Measurements from ENCODE around the gene KRT36. TPM values are rescaled to one million over a fixed set of nuclear protein-coding genes. Genes with fewer than 3 reads are reported as not detected.

The KRT36 gene
- total and polyA plus RNA-seq, 7 donors = 0.04 TPM; not detected in 6

- intact Hi-C loops (cut with DNase I) = no loop called here
Observed at GRCh38 chr17:41523225-41523593, 33.5 kb upstream of the KRT36 start.

GRCh38 chr17:41522301-41523224 is 32.9 kb upstream of the KRT36 start:
- no peak for TF ChIP-seq CTCF (IDR thresholded peaks at IDR 0.05)
- no peak overlapping the region for H3K27ac ChIP-seq
- no peaks in the 10 kb centered on the region for H3K9me3 ChIP-seq
- intact Hi-C loops (cut with DNase I) = no loop called here
- H3K36me3 ChIP-seq (ENCODE audit: insufficient read depth in 1 of 2, low read depth in 1 of 2) = no peaks in the 10 kb centered on the region
- peaks cover 0 to 29% (median 20%) of the 10 kb centered on the region in 3 donors for H3K27me3 ChIP-seq (ENCODE audit: insufficient read depth in 3 of 3, low read length in 2 of 3)
- DNase-seq (no peak), ATAC-seq (no peak)
- 82 to 86% (median 84%) methylated on average over 12 of the region's 12 CpGs for WGBS, 3 donors
- H3K4me1 ChIP-seq = no peaks in the 10 kb centered on the region
- H3K4me3 ChIP-seq = no peak overlapping the region

More at GRCh38 chr17:41523225-41523593, 33.5 kb upstream of the KRT36 start:
- TF ChIP-seq CTCF (IDR thresholded peaks at IDR 0.05) = no peak
- Histone ChIP-seq H3K4me1 (peaks cover 3% of the 10 kb centered on the region), H3K27me3 (ENCODE audit: insufficient read depth in 3 of 3, low read length in 2 of 3) (peaks cover 0 to 35% (median 24%) of the 10 kb centered on the region in 3 donors), H3K9me3 (no peaks in the 10 kb centered on the region), H3K27ac (no peak overlapping the region), H3K4me3 (no peak overlapping the region), H3K36me3 (ENCODE audit: insufficient read depth in 1 of 2, low read depth in 1 of 2) (no peaks in the 10 kb centered on the region)
- ATAC-seq (no peak), DNase-seq (no peak)
- WGBS, 3 donors = 55 to 64% (median 60%) methylated on average over 4 of the region's 4 CpGs

- peak in 1 of 4 donors; percentile 11 for ATAC-seq
Observed at GRCh38 chr17:41521574-41522261, 32.0 kb upstream of the KRT36 start.

GRCh38 chr17:41520821-41521521 is 31.3 kb upstream of the KRT36 start:
- Histone ChIP-seq H3K4me1 (no peaks in the 10 kb centered on the region), H3K4me3 (no peak overlapping the region), H3K9me3 (no peaks in the 10 kb centered on the region), H3K36me3 (ENCODE audit: insufficient read depth in 1 of 2, low read depth in 1 of 2) (no peaks in the 10 kb centered on the region), H3K27ac (no peak overlapping the region), H3K27me3 (ENCODE audit: insufficient read depth in 3 of 3, low read length in 2 of 3) (peaks cover 0 to 14% (median 13%) of the 10 kb centered on the region in 3 donors)
- 31 to 39% (median 32%) methylated on average over 10 of the region's 10 CpGs for WGBS, 3 donors
- ATAC-seq = no peak
- intact Hi-C loops (cut with DNase I) = no loop called here
- no peak for DNase-seq
- TF ChIP-seq CTCF (IDR thresholded peaks at IDR 0.05) = no peak

More at GRCh38 chr17:41521574-41522261, 32.0 kb upstream of the KRT36 start:
- Histone ChIP-seq H3K36me3 (ENCODE audit: insufficient read depth in 1 of 2, low read depth in 1 of 2) (no peaks in the 10 kb centered on the region), H3K27ac (no peak overlapping the region), H3K27me3 (ENCODE audit: insufficient read depth in 3 of 3, low read length in 2 of 3) (peaks cover 0 to 21% (median 13%) of the 10 kb centered on the region in 3 donors), H3K4me1 (no peaks in the 10 kb centered on the region), H3K9me3 (no peaks in the 10 kb centered on the region), H3K4me3 (no peak overlapping the region)
- TF ChIP-seq CTCF (IDR thresholded peaks at IDR 0.05) = no peak
- DNase-seq = no peak
- WGBS, 3 donors = 69 to 77% (median 69%) methylated on average over 6 of the region's 6 CpGs
- intact Hi-C loops (cut with DNase I) = no loop called here
